Neural cell (in vitro differentiated cells): ENCODE results near the gene ITPK1. TPM values are rescaled to one million over a fixed set of nuclear protein-coding genes. Genes with fewer than 3 reads are reported as not detected.

Source experiments
- H2AFZ ChIP-seq: fragments of 200-600, 300-800 bp; sonication (generic), shearing (Covaris generic); 2 replicates; pipeline ENCODE4 v1.6.0; 2014; ENCODE audit warnings: low read depth, mild to moderate bottlenecking, antibody characterized with exemption, low read length, moderate library complexity
- H3F3A ChIP-seq: fragments of 200-600 bp; shearing (Covaris generic); 2 replicates; pipeline ENCODE4 v1.6.1; 2016; ENCODE audit warnings: mild to moderate bottlenecking, moderate library complexity, mixed read lengths, antibody characterized with exemption, low read length; ENCODE audit not compliant: insufficient read depth, poor library complexity, severe bottlenecking
- H3K27ac ChIP-seq: fragments of 200-600, 300-800 bp; sonication (generic), shearing (Covaris generic); 2 replicates; pipeline ENCODE4 v1.5.1; 2014; ENCODE audit warnings: mild to moderate bottlenecking, low read length, moderate library complexity
- H3K27me3 ChIP-seq: fragments of 300-800, 200-600 bp; sonication (generic), shearing (Covaris generic); 2 replicates; pipeline ENCODE4 v1.6.0; 2014; ENCODE audit warnings: mild to moderate bottlenecking, low read depth, low read length, moderate library complexity; ENCODE audit not compliant: insufficient read depth
- H3K36me3 ChIP-seq: fragments of 300-800, 200-600 bp; sonication (generic), shearing (Covaris generic); 2 replicates; pipeline ENCODE4 v1.5.1; 2014; ENCODE audit warnings: mild to moderate bottlenecking, antibody characterized with exemption, low read length, moderate library complexity; ENCODE audit not compliant: insufficient read depth
- H3K4me2 ChIP-seq: fragments of 300-800, 200-600 bp; sonication (generic), shearing (Covaris generic); 2 replicates; pipeline ENCODE4 v1.6.0; 2014; ENCODE audit warnings: mild to moderate bottlenecking, low read length
- H3K4me3 ChIP-seq: fragments of 300-800, 200-600 bp; sonication (generic), shearing (Covaris generic); 2 replicates; pipeline ENCODE4 v1.5.1; 2014; ENCODE audit warnings: mild to moderate bottlenecking, low read length, moderate library complexity
- H3K79me2 ChIP-seq: fragments of 200-600 bp; shearing (Covaris generic); replicated peaks from 2 replicates; pipeline ENCODE4 v1.6.0; 2014; ENCODE audit warnings: mild to moderate bottlenecking, low read length, moderate library complexity; ENCODE audit not compliant: insufficient read depth
- H3K9ac ChIP-seq: fragments of 300-800, 200-600 bp; sonication (generic), shearing (Covaris generic); 2 replicates; pipeline ENCODE4 v1.6.1; 2016; ENCODE audit warnings: mild to moderate bottlenecking, low read length, mixed read lengths
- H3K9me2 ChIP-seq: fragments of 200-600 bp; shearing (Covaris generic); 2 replicates; pipeline ENCODE4 v1.6.1; 2016; ENCODE audit warnings: mild to moderate bottlenecking, low read length, mixed read lengths; ENCODE audit not compliant: insufficient read depth
- H3K9me3 ChIP-seq: fragments of 200-600, 300-800 bp; sonication (generic), shearing (Covaris generic); 2 replicates; pipeline ENCODE4 v1.6.1; 2016; ENCODE audit warnings: mild to moderate bottlenecking, mixed run types, low read length, moderate library complexity, mixed read lengths
- H4K20me1 ChIP-seq: fragments of 200-600 bp; shearing (Covaris generic); 2 replicates; pipeline ENCODE4 v1.6.1; 2016; ENCODE audit warnings: mild to moderate bottlenecking, mixed run types; ENCODE audit not compliant: insufficient read depth
- EP300 ChIP-seq: fragments of 450-650 bp; conservative IDR thresholded peaks from 2 replicates; pipeline ENCODE4 v1.6.1; 2014; ENCODE audit warnings: antibody characterized with exemption, mild to moderate bottlenecking, moderate library complexity; ENCODE audit not compliant: poor library complexity, severe bottlenecking
- EZH2 ChIP-seq: fragments of 200-600, 300-800 bp; shearing (Covaris generic), sonication (generic); IDR thresholded peaks from 2 replicates; pipeline ENCODE4 v1.6.1; 2014; ENCODE audit warnings: antibody characterized with exemption, low read length, borderline replicate concordance, mild to moderate bottlenecking; ENCODE audit not compliant: insufficient read depth, poor library complexity, severe bottlenecking
- MXI1 ChIP-seq: fragments of 450-650 bp; conservative IDR thresholded peaks from 2 replicates; pipeline ENCODE4 v1.6.1; 2014; ENCODE audit warnings: antibody characterized with exemption, mild to moderate bottlenecking; ENCODE audit not compliant: poor library complexity, severe bottlenecking
- POLR2AphosphoS5 ChIP-seq: IDR thresholded peaks from 2 replicates; pipeline ENCODE4 v1.6.1; 2012
- RAD21 ChIP-seq: fragments of 450-650 bp; conservative IDR thresholded peaks from 2 replicates; pipeline ENCODE4 v1.6.1; 2014; ENCODE audit warnings: antibody characterized with exemption, mild to moderate bottlenecking, moderate library complexity
- SMC3 ChIP-seq: fragments of 450-650 bp; conservative IDR thresholded peaks from 2 replicates; pipeline ENCODE4 v1.6.1; 2014; ENCODE audit warnings: antibody characterized with exemption, mild to moderate bottlenecking, moderate library complexity; ENCODE audit not compliant: poor library complexity
- TAF1 ChIP-seq: IDR thresholded peaks from 2 replicates; pipeline ENCODE4 v1.6.1; 2012; ENCODE audit warnings: low read depth
- polyA plus RNA-seq: library from polyadenylated mRNA; depleted of rRNA; stranded (reverse); fragments of >200 nt; gene quantifications from 2 replicates; pipeline ENCODE4 v1.2.3, GENCODE V29; 2014
- TF ChIP-seq, protein P1 (sequence below): fragments of 450-650 bp; IDR thresholded peaks from 2 replicates; pipeline ENCODE4 v1.5.1; 2014; ENCODE audit warnings: antibody characterized with exemption, mild to moderate bottlenecking, moderate library complexity; ENCODE audit not compliant: poor library complexity, severe bottlenecking
- TF ChIP-seq, protein P2 (sequence below): IDR thresholded peaks from 2 replicates; pipeline ENCODE4 v1.6.1; 2012; ENCODE audit warnings: borderline replicate concordance

The ITPK1 gene
- polyA plus RNA-seq, 1 donor from 2014 or later: 65.0 TPM

DNA sequence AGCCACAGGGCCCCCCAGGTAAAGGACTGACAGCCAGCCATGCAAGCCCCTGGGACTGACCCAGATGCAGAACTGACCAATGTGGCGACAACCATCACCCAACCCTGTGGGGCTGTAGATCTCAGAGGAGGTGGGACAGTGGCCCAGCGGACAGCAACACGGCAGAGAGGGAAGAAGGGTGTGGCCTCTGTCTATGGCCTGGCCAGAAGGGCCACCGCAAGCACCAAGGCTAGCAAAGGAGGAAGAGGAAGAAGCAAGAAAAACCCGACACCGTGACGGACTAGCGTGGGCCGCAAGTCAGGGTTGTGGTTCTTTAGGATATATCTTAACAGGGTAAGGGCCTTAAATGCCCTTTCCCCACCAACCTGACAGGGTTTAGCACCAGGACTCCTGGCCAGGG lies 71.2 kb downstream of the ITPK1 start:
- H3K9me2 ChIP-seq: no peaks in the 10 kb centered on the region
- H3K27me3 ChIP-seq: no peaks in the 10 kb centered on the region
- H3K9me3 ChIP-seq: no peaks in the 10 kb centered on the region
- H2AFZ ChIP-seq: no peak overlapping the region
- H3K27ac ChIP-seq: peak overlapping the region; percentile 31
- TF ChIP-seq RAD21: no peak
- TF ChIP-seq, protein P1, sequence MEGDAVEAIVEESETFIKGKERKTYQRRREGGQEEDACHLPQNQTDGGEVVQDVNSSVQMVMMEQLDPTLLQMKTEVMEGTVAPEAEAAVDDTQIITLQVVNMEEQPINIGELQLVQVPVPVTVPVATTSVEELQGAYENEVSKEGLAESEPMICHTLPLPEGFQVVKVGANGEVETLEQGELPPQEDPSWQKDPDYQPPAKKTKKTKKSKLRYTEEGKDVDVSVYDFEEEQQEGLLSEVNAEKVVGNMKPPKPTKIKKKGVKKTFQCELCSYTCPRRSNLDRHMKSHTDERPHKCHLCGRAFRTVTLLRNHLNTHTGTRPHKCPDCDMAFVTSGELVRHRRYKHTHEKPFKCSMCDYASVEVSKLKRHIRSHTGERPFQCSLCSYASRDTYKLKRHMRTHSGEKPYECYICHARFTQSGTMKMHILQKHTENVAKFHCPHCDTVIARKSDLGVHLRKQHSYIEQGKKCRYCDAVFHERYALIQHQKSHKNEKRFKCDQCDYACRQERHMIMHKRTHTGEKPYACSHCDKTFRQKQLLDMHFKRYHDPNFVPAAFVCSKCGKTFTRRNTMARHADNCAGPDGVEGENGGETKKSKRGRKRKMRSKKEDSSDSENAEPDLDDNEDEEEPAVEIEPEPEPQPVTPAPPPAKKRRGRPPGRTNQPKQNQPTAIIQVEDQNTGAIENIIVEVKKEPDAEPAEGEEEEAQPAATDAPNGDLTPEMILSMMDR: no peak
- no peak for TF ChIP-seq MXI1
- no peak for TF ChIP-seq EP300
- TF ChIP-seq, protein P2, sequence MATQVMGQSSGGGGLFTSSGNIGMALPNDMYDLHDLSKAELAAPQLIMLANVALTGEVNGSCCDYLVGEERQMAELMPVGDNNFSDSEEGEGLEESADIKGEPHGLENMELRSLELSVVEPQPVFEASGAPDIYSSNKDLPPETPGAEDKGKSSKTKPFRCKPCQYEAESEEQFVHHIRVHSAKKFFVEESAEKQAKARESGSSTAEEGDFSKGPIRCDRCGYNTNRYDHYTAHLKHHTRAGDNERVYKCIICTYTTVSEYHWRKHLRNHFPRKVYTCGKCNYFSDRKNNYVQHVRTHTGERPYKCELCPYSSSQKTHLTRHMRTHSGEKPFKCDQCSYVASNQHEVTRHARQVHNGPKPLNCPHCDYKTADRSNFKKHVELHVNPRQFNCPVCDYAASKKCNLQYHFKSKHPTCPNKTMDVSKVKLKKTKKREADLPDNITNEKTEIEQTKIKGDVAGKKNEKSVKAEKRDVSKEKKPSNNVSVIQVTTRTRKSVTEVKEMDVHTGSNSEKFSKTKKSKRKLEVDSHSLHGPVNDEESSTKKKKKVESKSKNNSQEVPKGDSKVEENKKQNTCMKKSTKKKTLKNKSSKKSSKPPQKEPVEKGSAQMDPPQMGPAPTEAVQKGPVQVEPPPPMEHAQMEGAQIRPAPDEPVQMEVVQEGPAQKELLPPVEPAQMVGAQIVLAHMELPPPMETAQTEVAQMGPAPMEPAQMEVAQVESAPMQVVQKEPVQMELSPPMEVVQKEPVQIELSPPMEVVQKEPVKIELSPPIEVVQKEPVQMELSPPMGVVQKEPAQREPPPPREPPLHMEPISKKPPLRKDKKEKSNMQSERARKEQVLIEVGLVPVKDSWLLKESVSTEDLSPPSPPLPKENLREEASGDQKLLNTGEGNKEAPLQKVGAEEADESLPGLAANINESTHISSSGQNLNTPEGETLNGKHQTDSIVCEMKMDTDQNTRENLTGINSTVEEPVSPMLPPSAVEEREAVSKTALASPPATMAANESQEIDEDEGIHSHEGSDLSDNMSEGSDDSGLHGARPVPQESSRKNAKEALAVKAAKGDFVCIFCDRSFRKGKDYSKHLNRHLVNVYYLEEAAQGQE: no peak
- TF ChIP-seq TAF1: no peak
- TF ChIP-seq POLR2AphosphoS5: no peak
- H3K9ac ChIP-seq: peak overlapping the region; percentile 32
- H3K4me2 ChIP-seq: no peak overlapping the region
- no peaks in the 10 kb centered on the region for H3F3A ChIP-seq
- no peaks in the 10 kb centered on the region for H3K79me2 ChIP-seq
- H4K20me1 ChIP-seq: no peaks in the 10 kb centered on the region
- no peaks in the 10 kb centered on the region for H3K36me3 ChIP-seq
- H3K4me3 ChIP-seq: no peak overlapping the region

DNA sequence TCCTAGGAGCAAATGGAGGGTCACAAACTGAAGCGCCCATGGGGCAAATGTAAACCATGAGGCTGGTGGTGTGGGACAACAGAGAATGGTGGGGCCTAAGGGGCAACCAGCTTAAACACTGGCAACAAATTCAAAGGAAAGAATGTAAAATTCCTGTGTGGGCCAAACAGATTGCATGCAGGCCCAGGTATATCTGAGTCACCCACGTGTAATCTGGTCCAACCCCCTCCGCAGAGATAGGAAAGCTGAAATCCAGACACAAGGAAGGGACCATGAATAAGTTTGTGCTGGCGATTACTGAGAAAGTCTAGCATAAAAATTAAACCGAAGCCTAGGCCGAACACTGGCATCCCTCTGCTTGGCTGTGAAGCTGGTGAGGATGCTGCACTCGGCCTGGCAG lies 71.6 kb downstream of the ITPK1 start:
- no peaks in the 10 kb centered on the region for H4K20me1 ChIP-seq
- no peaks in the 10 kb centered on the region for H3K36me3 ChIP-seq
- no peak for TF ChIP-seq RAD21
- no peak for TF ChIP-seq EZH2
- TF ChIP-seq POLR2AphosphoS5: no peak
- TF ChIP-seq, protein P1: no peak
- TF ChIP-seq TAF1: no peak
- no peak for TF ChIP-seq SMC3
- no peak for TF ChIP-seq MXI1
- TF ChIP-seq, protein P2: no peak
- no peak overlapping the region for H3K9ac ChIP-seq
- no peaks in the 10 kb centered on the region for H3K9me2 ChIP-seq
- H3K4me2 ChIP-seq: no peak overlapping the region
- no peaks in the 10 kb centered on the region for H3F3A ChIP-seq
- no peak overlapping the region for H3K4me3 ChIP-seq
- no peaks in the 10 kb centered on the region for H3K79me2 ChIP-seq
- no peak overlapping the region for H2AFZ ChIP-seq
- H3K9me3 ChIP-seq: no peaks in the 10 kb centered on the region
- H3K27me3 ChIP-seq: no peaks in the 10 kb centered on the region
- H3K27ac ChIP-seq: no peak overlapping the region
